Spinal cord (tissue), 10 donors: ENCODE data around the gene STX18. TPM values are rescaled to one million over a fixed set of nuclear protein-coding genes. Genes with fewer than 3 reads are reported as not detected.
A peak's percentile ranks its signal among the peaks of the same experiment; 100 is the strongest.
"Not testable (repeated sequence)": the region's sequence is repeated elsewhere in the genome, so short reads cannot be mapped to it uniquely, and the experiment has no call there.

Experiments
- DNase-seq, 6 donors: peaks; one replicate each; pipeline versions ENCODE4 v3.0.0 to v3.0.0-alpha.2; 2013 to 2015; ENCODE audit warnings: low spot score in 6 of 6, low read depth in 4 of 6
- H3K27ac ChIP-seq: one replicate; pipeline ENCODE4 v1.5.1; 2013; ENCODE audit warnings: low read depth, low read length, control low read depth
- H3K27me3 ChIP-seq: one replicate; pipeline ENCODE4 v1.6.1; 2013; ENCODE audit warnings: low read length; ENCODE audit not compliant: control insufficient read depth, insufficient read depth
- H3K36me3 ChIP-seq: one replicate; pipeline ENCODE4 v1.6.1; 2013; ENCODE audit warnings: low read length; ENCODE audit not compliant: control insufficient read depth, insufficient read depth
- H3K4me1 ChIP-seq: one replicate; pipeline ENCODE4 v1.6.1; 2013; ENCODE audit warnings: low read length; ENCODE audit not compliant: control insufficient read depth, insufficient read depth
- H3K4me3 ChIP-seq: one replicate; pipeline ENCODE4 v1.5.1; 2013; ENCODE audit warnings: low read depth, low read length, control low read depth
- H3K9me3 ChIP-seq: one replicate; pipeline ENCODE4 v1.6.1; 2013; ENCODE audit warnings: low read length; ENCODE audit not compliant: control insufficient read depth, insufficient read depth
- WGBS: methylation state at CpG from one replicate; pipeline ENCODE4 v1.1.5; 2013; ENCODE audit warnings: missing lambda C conversion rate; ENCODE audit not compliant: insufficient coverage; 5-methylcytosine and 5-hydroxymethylcytosine counted together
- polyA plus RNA-seq, 2 donors: library from polyadenylated mRNA; unstranded; fragments of 120-200 nt; gene quantifications; one replicate each; pipeline ENCODE4 v1.2.1, GENCODE V29; 2013; ENCODE audit not compliant: insufficient read length in 2 of 2
- total RNA-seq, 2 donors: library from RNA; depleted of rRNA in 1 of 2; stranded (reverse); fragments of 120-200 nt in 1 of 2; fragments of >200 nt in 1 of 2; gene quantifications; one replicate each; pipeline versions ENCODE4 v1.2.3 to v1.2.4, GENCODE V29; 2013 to 2014
- donor health status: healthy.

STX18 gene
- total and polyA plus RNA-seq, 4 donors, result 26.9 to 56.4 (median 49.4) TPM

- peak in 1 of 6 donors; percentile 49 for DNase-seq
- WGBS, result 68% methylated on average over 2 of the region's 3 CpGs
- Histone ChIP-seq H3K27me3 (no peaks in the 10 kb centered on the region), H3K4me3 (no peak overlapping the region), H3K9me3 (no peaks in the 10 kb centered on the region), H3K36me3 (no peaks in the 10 kb centered on the region), H3K4me1 (peaks cover 36% of the 10 kb centered on the region), H3K27ac (no peak overlapping the region)
Observed at GRCh38 chr4:4477391-4477790, 64.5 kb downstream of the STX18 start.

GRCh38 chr4:4474476-4474875 is 67.4 kb downstream of the STX18 start:
- 100% methylated on average over 1 of the region's 3 CpGs for WGBS
- Histone ChIP-seq H3K36me3 (peaks cover 10% of the 10 kb centered on the region), H3K4me3 (no peak overlapping the region), H3K9me3 (no peaks in the 10 kb centered on the region), H3K4me1 (peaks cover 15% of the 10 kb centered on the region), H3K27me3 (no peaks in the 10 kb centered on the region), H3K27ac (no peak overlapping the region)
- no peak for DNase-seq

- Histone ChIP-seq H3K36me3 (peaks cover 13% of the 10 kb centered on the region), H3K4me1 (peaks cover 12% of the 10 kb centered on the region), H3K27ac (no peak overlapping the region), H3K4me3 (no peak overlapping the region), H3K9me3 (no peaks in the 10 kb centered on the region), H3K27me3 (no peaks in the 10 kb centered on the region)
- no peak for DNase-seq
- 62% methylated on average over 8 of the region's 8 CpGs for WGBS
Observed at GRCh38 chr4:4472344-4472958, 69.4 kb downstream of the STX18 start.

GRCh38 chr4:4471195-4471594 is 70.7 kb downstream of the STX18 start:
- Histone ChIP-seq H3K9me3 (no peaks in the 10 kb centered on the region), H3K27ac (no peak overlapping the region), H3K36me3 (peaks cover 16% of the 10 kb centered on the region), H3K27me3 (no peaks in the 10 kb centered on the region), H3K4me3 (no peak overlapping the region), H3K4me1 (peaks cover 4% of the 10 kb centered on the region)
- DNase-seq, result no peak
- WGBS, result 100% methylated on average over 2 of the region's 3 CpGs

- Histone ChIP-seq H3K36me3 (peaks cover 16% of the 10 kb centered on the region), H3K4me1 (peaks cover 4% of the 10 kb centered on the region), H3K27me3 (no peaks in the 10 kb centered on the region), H3K27ac (no peak overlapping the region), H3K9me3 (no peaks in the 10 kb centered on the region), H3K4me3 (no peak overlapping the region)
- DNase-seq, result no peak
- WGBS, result no CpG with 5 or more reads among the region's 3 CpGs
Observed at GRCh38 chr4:4470208-4470607, 71.6 kb downstream of the STX18 start.

- WGBS, result no CpG with 5 or more reads among the region's 3 CpGs
- H3K4me1 ChIP-seq, H3K27ac ChIP-seq, H3K9me3 ChIP-seq, DNase-seq, H3K4me3 ChIP-seq, H3K27me3 ChIP-seq: not testable (repeated sequence)
- peaks cover 12% of the 10 kb centered on the region for H3K36me3 ChIP-seq
Observed at GRCh38 chr4:4465238-4465637, 76.6 kb downstream of the STX18 start.

GRCh38 chr4:4462970-4463369 is 78.9 kb downstream of the STX18 start:
- Histone ChIP-seq H3K27ac (no peak overlapping the region), H3K9me3 (no peaks in the 10 kb centered on the region), H3K27me3 (no peaks in the 10 kb centered on the region), H3K4me3 (no peak overlapping the region), H3K4me1 (peaks cover 5% of the 10 kb centered on the region), H3K36me3 (peaks cover 5% of the 10 kb centered on the region)
- no peak for DNase-seq
- WGBS, result no CpG with 5 or more reads among the region's 3 CpGs

- Histone ChIP-seq H3K4me3 (no peak overlapping the region), H3K9me3 (no peaks in the 10 kb centered on the region), H3K27ac (no peak overlapping the region), H3K36me3 (peaks cover 6% of the 10 kb centered on the region), H3K4me1 (peaks cover 5% of the 10 kb centered on the region), H3K27me3 (no peaks in the 10 kb centered on the region)
- DNase-seq, result peak in 1 of 6 donors; percentile 55
- WGBS, result 78% methylated on average over 5 of the region's 5 CpGs
Observed at GRCh38 chr4:4461850-4462249, 80.0 kb downstream of the STX18 start.

- DNase-seq, result peak in 1 of 6 donors; percentile 48
- no peaks in the 10 kb centered on the region for H3K9me3 ChIP-seq
- no peak overlapping the region for H3K4me3 ChIP-seq
- peaks cover 10% of the 10 kb centered on the region for H3K36me3 ChIP-seq
- H3K4me1 ChIP-seq, result peaks cover 5% of the 10 kb centered on the region
- H3K27ac ChIP-seq, result no peak overlapping the region
- H3K27me3 ChIP-seq, result no peaks in the 10 kb centered on the region
Observed at GRCh38 chr4:4461178-4461577, 80.7 kb downstream of the STX18 start.

GRCh38 chr4:4460759-4461158 is 81.1 kb downstream of the STX18 start:
- H3K27ac ChIP-seq, result no peak overlapping the region
- H3K9me3 ChIP-seq, result no peaks in the 10 kb centered on the region
- peaks cover 10% of the 10 kb centered on the region for H3K36me3 ChIP-seq
- no peak overlapping the region for H3K4me3 ChIP-seq
- 100% methylated on average over 2 of the region's 6 CpGs for WGBS
- no peaks in the 10 kb centered on the region for H3K27me3 ChIP-seq
- no peak for DNase-seq
- peaks cover 5% of the 10 kb centered on the region for H3K4me1 ChIP-seq
